HG02571 (cell line): Measurements from ENCODE around the gene CEP85L.

Experiments used
- ATAC-seq: cut with Tn5 transposase; IDR thresholded peaks from one replicate; pipeline ENCODE4 v1.9.1; 2021; ENCODE audit warnings: mild to moderate bottlenecking, moderate library complexity; ENCODE audit not compliant: unreplicated experiment

Gene CEP85L

DNA sequence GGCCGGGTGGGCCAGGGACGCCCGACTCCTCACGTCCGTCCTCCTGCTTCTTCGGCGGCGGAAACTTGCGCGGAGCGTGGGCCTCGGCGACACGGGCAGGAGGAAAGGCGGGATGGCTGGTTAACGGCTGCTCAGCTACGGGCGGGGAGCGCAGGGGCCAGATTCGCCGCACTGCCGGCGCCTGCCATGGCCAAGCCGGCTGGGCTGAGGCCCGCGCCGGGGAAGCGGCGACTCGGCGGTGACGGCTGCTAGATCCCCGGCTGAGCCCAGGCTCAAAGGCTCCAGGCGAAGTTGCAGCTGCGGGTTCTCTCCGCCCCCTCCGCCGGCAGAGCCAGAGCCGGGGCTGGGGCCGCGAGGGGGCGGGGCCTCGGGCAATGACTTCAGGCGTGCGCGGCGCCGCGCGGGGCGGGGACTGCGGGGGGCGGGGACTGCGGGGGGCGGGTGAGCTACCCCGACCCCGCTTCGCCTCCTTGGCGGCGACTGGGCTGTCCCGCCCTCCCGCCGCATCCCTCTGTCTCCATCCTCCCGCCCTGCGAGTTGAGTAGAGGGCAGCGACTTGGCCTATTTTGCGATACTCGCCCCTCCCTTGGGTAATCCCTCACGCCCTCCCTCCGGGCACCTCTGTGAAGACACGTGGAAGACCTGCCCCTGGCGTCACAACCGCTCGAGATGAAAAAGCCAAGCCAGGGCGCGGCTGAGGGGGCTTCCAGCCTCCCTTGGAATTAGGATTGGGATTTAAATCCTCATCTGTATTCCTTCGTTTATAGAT lies at the start of gene CEP85L:
CEP85L (minus strand) TSS at position 310 of the 769 bp plus-strand sequence. CDS start 322 bp downstream, outside the sequence.
- ATAC-seq = peak; percentile 89

DNA sequence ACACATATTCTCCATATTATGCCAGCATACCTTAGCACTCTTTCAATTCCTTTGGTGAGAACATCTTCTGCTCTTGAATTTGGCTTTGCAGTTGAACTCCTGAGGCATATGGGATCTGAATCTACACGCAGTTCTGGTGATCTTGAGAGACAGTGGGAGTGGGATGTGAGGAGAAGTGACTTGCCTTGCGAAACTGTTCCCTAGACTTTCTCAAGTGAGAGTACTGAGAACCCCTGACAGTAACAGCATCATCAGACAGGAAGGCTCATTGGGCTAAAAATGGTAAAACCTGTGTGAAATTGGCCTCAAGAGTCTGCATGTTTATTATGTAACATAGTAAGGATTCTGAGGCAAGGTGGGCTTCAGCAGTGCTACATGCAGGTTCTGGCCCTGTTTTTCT lies 49.1 kb upstream of the CEP85L start:
- ATAC-seq = no peak

DNA sequence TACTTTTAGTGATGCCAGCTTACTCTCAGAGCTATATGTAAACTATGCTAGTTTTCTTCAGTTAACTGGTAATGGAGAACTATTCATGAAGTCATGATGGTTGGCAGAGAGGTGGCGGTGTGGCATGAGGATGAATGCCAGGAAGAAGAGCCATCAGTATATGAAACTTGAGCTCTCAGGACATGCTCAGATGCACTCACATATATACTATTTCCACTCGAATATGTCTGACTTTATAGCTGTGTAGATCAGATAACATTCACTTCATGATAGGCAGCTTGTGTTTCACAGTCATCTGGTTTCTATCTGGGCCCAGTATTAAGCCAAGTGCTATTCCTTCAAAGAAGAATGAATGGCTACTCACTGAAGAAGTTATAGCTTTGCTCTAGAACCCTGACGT lies 46.2 kb upstream of the CEP85L start:
- no peak for ATAC-seq

DNA sequence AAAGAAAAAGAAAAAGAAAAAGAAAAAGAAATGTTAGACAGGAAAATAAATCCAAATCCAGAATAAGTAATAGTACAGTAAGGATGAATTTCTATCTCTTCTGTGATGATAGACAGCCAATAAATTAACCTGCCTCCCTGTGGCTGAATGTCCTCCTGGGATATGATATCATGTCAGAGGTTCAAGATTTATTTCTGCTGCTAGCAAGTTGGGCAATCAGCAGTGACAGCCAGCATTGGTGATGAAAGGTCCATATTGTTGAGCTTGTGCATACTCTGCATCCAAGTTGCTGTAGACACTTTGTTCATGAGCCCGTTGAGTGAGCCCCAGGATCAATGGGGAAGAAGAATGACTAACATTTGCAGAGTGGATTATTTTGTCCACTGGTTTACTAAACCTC lies 44.9 kb upstream of the CEP85L start:
- ATAC-seq = no peak

DNA sequence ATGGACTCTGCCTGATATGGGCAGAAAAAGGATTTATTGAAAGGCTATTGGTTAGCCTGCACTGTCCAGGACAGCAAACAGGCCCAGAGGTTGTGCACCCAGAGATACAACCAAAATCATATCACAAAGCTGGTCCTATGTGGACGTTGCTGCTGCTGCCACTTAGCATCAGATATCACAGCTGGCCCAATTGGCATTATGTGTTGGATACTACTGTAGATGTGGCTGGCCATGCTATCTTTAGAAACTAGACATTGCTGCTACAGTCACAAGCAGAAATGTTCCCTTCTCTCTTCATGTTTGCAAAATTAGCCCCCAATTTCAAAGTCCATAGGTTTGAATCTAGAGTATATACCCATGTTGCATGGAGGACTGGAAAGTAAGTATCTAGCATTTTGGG lies 42.2 kb upstream of the CEP85L start:
- ATAC-seq = no peak

DNA sequence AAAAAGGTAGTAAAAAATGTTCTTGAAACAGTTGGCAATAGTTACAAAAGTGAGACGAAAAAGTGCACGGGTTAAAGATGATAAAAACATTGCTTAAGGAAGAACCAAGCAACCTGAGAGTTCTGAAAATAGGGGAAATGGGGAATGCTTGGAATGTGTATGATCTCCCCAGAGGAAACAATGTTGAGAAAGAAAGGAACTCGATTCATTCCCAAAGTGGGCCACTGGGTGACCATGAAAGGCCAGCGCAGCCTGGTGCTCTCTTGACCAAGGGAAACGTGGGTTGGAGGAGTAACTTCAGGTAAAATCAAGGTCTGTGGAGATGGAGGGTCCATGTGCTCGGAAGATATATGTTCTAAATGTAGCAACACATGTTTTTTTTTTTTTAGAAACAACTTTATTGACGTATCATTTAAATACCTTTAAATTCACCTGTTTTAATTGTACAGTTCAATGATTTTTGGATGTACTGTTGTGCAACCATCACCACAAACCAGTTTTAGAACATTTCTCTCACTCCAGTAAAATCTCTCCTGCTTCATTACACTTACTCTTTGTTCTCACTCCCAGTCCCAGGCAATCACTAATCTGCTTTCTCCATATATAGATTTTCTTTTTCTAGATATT lies 34.5 kb upstream of the CEP85L start:
- ATAC-seq = no peak

DNA sequence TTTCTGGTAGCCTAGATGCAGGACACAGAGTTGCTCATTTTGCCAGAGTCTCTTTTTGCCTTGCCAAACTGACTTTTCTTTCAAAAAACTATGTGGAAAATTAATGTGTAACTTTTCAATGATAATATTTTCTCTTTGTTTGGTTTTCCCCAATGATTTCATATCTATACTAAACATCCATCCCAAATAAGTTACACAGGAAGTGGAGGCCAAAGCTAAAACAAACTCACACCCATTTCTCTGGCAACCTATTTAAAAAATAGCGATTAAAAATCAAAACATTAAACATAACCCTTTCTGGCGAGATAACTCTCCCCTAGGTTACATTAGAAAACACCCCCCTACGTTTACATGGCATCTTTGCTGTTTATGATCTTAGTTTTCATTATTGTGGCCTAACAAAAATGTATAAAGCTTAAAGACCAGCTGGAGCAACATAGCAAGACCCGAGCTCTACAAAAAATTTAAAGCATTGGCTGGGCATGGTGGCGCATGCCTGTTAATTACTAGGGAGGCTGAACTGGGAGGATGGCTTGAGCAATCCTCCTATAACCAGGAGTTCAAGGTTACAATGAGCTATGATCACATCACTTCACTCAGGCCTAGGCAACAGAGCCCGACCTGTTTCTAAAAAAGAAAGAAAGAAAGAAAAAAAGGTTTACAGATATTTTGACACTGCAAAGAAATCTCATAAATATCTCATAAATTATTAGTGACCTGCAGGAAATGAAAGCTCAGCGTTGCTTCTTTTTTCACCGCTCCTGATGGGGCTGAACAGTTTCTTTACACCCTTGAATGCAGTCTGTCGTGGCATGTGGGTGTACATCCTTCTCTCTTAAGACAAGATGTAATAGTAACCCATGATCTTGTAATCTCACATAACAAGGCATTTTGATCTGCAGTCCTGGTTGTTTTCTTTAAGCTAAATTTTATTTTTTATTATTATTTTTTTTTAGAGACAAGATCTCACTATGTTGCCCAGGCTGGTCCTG lies 32.8 kb upstream of the CEP85L start:
- no peak for ATAC-seq

DNA sequence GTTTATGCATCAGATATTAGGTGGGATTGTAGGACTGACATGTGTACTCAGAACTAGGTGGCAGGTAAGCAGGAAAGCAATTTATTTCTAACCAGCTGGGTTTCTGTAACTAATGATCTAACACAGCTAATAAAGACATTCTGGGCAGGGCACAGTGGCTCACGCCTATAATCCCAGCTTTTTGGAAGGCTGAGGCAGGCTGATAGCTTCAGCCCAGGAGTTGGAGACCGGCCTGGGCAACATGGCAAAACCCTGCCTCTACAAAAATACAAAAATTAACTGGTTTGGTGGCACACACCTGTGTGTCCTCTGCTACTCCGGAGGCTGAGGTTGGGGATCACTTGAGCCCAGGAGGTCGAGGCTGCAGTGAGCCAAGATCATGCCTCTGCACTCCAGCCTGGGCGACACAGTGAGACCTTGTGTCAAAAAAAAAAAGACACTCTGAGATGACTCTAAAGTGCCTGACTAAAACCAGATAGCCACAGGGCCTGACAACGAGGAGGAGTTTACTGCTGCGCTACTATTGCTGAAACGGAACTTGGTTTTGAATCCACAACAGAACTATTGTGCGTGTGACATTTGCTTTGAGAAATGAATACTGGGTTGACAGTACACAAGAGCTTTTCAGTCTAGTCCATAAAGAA lies 29.2 kb upstream of the CEP85L start:
- ATAC-seq = no peak

DNA sequence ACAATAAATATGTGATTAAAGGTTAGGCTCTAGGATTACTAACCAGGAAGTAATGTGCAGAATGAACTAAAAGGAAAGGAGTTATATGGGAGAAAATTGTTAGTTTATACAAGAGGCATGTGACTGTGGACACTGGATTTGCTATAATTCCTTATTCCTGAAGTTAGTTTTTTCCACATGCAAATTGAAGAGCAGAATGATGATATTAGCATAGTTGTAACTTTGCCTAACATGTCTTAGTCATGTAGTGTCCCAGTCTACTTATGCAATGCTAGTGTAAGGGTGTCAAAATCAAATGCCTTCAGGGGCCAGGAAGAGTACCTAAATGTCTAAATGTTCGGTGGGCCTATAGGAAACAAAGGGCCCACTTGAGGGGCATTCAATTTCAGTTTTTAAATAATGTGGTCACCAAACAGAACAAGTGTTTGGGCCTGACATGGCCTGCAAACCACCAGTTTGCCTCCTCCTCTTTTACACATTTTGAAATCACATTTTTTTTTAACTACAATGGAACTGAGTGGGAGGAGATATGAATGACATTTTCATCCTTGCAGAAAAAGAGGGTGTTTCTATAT lies 28.0 kb upstream of the CEP85L start:
- no peak for ATAC-seq

DNA sequence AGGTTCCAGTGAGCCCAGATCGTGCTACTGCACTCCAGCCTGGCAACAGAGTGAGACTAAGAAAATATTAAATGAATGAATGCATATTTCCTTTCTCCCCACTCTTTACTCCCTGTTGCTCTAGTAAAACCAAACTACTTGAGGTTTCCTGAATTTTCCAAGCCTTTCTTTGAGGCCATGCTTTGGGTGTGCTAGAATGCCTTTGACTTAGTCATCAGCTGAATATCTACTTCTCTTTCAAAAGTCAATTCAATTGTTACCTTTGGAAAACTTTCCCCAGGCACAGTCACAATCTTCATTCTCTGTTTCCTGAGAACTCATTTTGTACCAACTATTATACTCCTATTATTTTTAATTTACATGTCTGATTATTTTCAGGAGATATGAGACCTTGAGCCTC lies 27.5 kb upstream of the CEP85L start:
- no peak for ATAC-seq

DNA sequence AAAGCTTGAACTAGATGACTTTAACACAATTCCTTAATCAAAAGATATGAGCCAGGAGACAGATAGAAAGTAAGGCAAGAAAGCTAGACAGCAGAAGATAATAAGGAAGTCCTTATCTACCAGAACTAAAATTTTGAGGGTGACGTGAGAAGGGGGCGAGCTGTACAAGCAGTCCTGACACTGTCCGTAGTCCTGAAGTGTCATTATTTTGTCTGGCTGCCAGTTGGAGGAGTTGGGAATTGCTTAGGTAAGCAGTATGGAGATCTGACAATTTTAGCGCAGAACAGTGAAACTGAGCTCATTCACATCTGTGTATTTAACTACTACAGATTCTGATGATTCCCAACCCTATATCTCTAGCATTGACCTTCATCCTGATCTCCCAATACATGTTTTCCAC lies 25.8 kb upstream of the CEP85L start:
- no peak for ATAC-seq

DNA sequence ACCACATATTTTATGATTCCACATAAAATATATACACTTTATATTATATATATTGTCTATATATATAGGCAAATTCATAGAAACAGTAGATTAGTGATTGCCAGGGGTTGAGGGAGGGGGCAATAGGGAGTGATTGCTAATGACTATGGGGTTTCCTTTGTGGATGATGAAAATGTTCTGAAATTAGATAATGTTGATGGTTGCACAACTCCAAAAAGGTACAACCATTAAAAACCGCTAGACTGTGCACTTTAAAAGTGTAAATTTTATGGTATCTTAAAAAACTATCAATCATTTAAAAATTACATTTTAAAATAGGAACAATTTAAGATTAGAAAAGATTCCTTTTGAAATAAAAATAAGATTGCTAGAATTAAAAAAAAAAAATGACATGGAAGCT lies 23.8 kb upstream of the CEP85L start:
- ATAC-seq = no peak

DNA sequence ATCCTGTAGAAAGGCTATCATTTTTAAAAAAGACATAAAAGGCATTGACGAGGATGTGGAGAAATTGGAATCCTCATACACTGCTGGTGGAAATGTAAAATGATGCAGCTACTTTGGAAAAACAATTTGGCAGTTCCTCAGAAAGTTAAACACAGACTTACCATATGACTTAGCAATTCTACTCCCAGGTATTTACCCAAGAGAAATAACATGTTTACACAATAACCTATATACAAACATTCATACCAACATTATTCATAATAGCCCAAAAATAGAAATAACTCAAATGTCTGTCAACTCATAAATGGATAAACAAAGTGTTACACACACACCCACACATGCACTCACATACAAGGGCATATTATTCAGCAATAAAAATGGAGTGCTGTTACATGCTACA lies 23.4 kb upstream of the CEP85L start:
- no peak for ATAC-seq

DNA sequence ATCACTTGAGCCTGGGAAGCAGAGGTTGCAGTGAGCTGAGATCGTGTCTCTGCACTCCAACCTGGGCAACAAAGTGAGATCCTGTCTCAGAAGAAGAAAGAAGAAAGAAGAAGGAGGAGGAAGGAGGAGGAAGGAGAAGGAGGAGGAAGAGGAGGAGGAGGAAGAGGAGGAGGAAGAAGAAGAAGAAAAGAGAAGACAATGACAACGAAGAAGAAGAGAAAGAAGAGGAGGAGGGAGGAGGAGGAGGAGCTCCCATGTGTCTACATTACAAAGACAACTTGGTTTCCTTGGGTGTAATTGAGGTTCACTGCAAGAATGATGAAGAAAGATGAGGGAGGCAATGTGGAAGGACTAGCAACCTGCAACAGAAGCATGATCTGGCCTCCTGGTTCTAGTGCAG lies 21.3 kb upstream of the CEP85L start:
- no peak for ATAC-seq

DNA sequence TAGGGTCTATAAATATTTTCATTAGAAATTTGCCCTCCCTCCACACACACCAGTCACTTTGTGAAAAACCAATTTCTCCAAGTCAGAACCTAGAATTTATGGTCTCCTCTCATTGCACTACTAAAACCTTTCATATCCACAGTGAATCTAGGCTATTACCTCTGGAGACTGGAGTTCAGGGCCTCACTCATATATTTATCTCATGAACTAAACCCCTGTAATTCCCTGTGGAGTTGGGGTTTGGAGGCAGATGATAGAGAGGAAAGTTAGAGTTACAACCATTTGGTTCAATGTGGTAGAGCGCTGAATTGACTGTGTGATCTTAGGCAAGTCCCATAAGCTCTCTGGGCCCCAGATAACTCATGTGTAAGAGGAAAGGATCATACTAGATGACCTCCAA lies 18.2 kb upstream of the CEP85L start:
- no peak for ATAC-seq

DNA sequence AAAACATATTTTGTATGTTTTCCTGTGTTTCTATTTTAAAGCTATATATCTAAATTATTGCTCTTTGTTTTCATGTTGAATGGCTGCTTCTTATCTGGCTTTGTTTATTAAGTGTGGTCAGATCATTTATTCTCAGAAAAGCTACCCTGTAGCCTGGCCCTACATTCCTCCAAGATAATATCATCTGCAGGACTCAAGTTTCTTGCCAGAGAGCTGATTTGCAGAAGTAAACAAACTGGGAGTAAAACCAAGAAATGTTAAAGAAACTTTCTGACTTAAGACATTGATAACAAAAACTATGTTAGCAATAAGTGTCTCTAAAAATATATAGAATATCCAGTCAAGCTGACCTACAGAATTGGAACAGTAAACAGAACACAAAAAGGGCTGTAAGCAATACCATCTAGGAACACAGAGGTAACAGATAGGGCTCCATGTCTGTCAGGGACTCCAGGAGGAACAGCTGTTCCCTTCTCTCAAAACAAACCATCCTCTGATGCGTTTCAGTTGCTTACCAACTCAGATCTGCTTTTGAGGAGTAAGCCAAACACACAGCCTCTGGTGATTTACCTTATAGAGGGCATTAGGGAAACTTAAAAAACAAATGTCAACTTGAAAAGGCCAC lies 17.5 kb upstream of the CEP85L start:
- no peak for ATAC-seq

DNA sequence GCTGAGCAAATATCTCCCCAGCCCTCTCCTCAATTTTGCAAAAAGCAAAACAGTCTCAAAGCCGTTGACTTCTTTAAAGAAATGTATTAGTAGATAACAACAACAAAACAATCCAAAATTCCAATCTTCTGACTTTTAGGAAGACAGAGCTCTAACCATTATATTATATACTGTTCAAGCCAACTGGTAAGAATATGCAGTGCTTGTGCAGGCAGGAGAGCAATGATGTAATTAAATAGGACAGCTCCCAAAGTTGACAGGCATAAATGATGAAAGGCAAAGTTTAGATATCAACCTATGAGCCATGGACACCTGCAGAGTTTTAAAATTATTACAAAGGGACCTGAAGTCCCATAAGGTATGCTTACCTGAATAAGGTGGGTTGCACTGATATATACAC lies 16.6 kb upstream of the CEP85L start:
- ATAC-seq = no peak

DNA sequence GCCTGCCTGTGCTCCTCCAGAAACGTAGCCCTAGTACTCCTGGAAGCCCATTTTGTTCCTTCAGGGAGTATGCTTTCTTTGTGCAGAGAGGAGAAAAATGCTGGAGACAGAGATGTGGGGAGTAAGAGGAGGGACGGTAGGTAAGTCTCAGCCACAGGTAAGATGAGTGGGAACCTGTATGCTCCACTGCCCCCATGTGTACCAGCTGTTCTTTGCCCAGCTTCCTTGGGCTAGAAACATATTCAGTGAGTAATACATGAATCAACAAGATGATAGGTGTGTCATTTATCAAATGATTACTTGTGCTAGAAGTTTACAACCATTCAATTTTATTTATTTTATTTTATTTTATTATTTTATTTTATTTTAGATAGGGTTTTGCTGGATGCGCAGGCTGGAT lies 13.6 kb upstream of the CEP85L start:
- ATAC-seq = peak; percentile 51

DNA sequence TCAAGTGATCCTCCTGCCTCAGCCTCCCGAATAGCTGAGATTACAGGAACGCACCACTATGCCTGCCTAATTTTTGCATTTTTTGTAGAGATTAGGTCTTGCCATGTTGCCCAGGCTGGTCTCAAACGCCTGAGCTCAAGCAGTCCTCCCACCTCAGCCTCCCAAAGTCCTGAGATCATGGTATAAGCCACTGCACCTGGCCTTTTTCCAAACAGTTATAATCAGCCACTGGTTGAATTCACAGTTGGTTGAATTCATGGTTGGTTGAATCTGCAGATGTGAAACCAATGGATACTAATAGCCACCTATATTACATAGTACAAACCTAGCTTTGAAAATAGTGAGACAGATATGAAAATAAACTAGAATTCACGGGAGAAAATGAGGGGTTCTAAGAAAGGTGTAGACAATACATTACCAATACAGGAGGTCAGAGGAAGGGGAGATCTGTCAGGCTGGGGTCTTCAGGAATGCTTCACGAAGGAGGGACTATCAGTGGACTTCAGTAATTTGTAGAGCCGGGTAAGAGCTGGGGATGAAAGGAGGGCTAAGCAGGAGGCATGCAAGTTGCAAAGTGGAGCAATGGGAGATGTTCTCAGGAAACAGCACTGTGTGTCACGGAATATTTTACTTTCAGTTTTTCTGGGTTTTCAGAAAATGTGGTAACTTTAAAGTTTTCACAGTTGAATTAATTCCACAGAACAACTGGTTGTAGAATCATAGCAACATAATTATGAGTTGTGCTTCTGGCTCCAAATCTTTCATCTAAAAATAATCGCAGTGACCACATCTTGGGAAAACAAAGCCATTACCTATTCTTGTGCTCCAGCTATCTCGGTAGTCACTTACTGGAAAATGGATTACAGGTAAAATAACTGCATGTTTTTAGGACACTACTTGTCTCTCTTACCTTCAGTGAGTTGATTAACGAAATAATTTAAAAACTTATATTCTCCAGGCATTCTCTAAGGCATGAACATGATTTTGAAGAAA lies 12.9 kb upstream of the CEP85L start:
- peak; percentile 48 for ATAC-seq
